ENCODE measurements around the gene ABCD1. TPM values are rescaled to one million over a fixed set of nuclear protein-coding genes. Genes with fewer than 3 reads are reported as not detected.

The ABCD1 gene
- total RNA-seq, 1 experiment from 2014 or later, result 3.5 TPM

- no peak for TF ChIP-seq CTCF (IDR thresholded peaks at IDR 0.05; ENCODE audit: unreplicated experiment)
- BruUV-seq (replicated peaks), result no TSS peak
- H3K27ac Mint-ChIP-seq (ENCODE audit: low read depth, unreplicated experiment), result no peak overlapping the region
- no peaks in the 10 kb centered on the region for H3K36me3 Mint-ChIP-seq (ENCODE audit: insufficient read depth, unreplicated experiment)
- POLR2A ChIA-PET, result interaction anchor here (0.6 to 1.5 kb wide), 4 partner anchors 55 to 410 kb away, joined by 3 to 8 read pairs (median 4); no protein-coding TSS in a partner anchor
- H3K27me3 Mint-ChIP-seq (ENCODE audit: insufficient read depth, unreplicated experiment), result no peaks in the 10 kb centered on the region
- CTCF ChIA-PET, result interaction anchor here (0.6 to 6.6 kb wide), 18 partner anchors 8 to 858 kb away, joined by 3 to 51 read pairs (median 4); partner anchors contain the start of gene ATP2B3
- intact Hi-C loops (cut with micrococcal nuclease), result loop anchor here (5.0 kb wide), 1 partner anchor 769 kb away; no protein-coding TSS in a partner anchor
- H3K4me3 Mint-ChIP-seq (ENCODE audit: unreplicated experiment), result peak overlapping the region; percentile 81
- peaks cover 6% of the 10 kb centered on the region for H3K4me1 Mint-ChIP-seq (ENCODE audit: insufficient read depth, unreplicated experiment)
- H3K9me3 Mint-ChIP-seq (ENCODE audit: unreplicated experiment), result no peaks in the 10 kb centered on the region
- DNase-seq (ENCODE audit: unreplicated experiment), result no peak
These were observed 38.8 kb downstream of the ABCD1 start for GRCh38 chrX:153763298-153763932.

- Mint-ChIP-seq H3K27me3 (ENCODE audit: insufficient read depth, unreplicated experiment) (no peaks in the 10 kb centered on the region), H3K36me3 (ENCODE audit: insufficient read depth, unreplicated experiment) (no peaks in the 10 kb centered on the region), H3K9me3 (ENCODE audit: unreplicated experiment) (no peaks in the 10 kb centered on the region), H3K4me1 (ENCODE audit: insufficient read depth, unreplicated experiment) (peaks cover 6% of the 10 kb centered on the region), H3K4me3 (ENCODE audit: unreplicated experiment) (peak within 1 kb of the TSS; percentile 81), H3K27ac (ENCODE audit: low read depth, unreplicated experiment) (peak within 1 kb of the TSS; percentile 75)
- intact Hi-C loops (cut with micrococcal nuclease), result loop anchor here (1.0 to 5.0 kb wide), 3 partner anchors 183 to 768 kb away; no protein-coding TSS in a partner anchor
- peak; percentile 60 for TF ChIP-seq CTCF (IDR thresholded peaks at IDR 0.05; ENCODE audit: unreplicated experiment)
- CTCF ChIA-PET, result interaction anchor here (0.6 to 6.6 kb wide), 16 partner anchors 9 to 334 kb away, joined by 3 to 51 read pairs (median 4); partner anchors contain the start of gene HCFC1
- DNase-seq (ENCODE audit: unreplicated experiment), result peak; percentile 79
- POLR2A ChIA-PET, result interaction anchor here (1.0 to 1.5 kb wide), 3 partner anchors 120 to 182 kb away, joined by 3 to 8 read pairs (median 4); no protein-coding TSS in a partner anchor
- BruUV-seq (replicated peaks), result no TSS peak
These were observed 39.5 kb downstream of the ABCD1 start, which contains the start of gene PLXNB3 for GRCh38 chrX:153763989-153764755. TSS of gene PLXNB3 (plus strand) at chrX:153764249. CDS start at chrX:153765536, 1,287 bp downstream.

- no peak for DNase-seq (ENCODE audit: unreplicated experiment)
- no peak for TF ChIP-seq CTCF (IDR thresholded peaks at IDR 0.05; ENCODE audit: unreplicated experiment)
- Mint-ChIP-seq H3K36me3 (ENCODE audit: insufficient read depth, unreplicated experiment) (no peaks in the 10 kb centered on the region), H3K27ac (ENCODE audit: low read depth, unreplicated experiment) (no peak overlapping the region), H3K4me1 (ENCODE audit: insufficient read depth, unreplicated experiment) (peaks cover 6% of the 10 kb centered on the region), H3K9me3 (ENCODE audit: unreplicated experiment) (no peaks in the 10 kb centered on the region), H3K27me3 (ENCODE audit: insufficient read depth, unreplicated experiment) (no peaks in the 10 kb centered on the region), H3K4me3 (ENCODE audit: unreplicated experiment) (peak overlapping the region; percentile 81)
- BruUV-seq (replicated peaks), result no TSS peak
- ChIA-PET CTCF (interaction anchor here (0.6 to 6.6 kb wide), 6 partner anchors 11 to 207 kb away, joined by 3 to 51 read pairs (median 4); partner anchors contain the start of gene HCFC1), POLR2A (interaction anchor here (1.2 kb wide), 1 partner anchor 182 kb away, joined by 3 read pairs; no protein-coding TSS in a partner anchor)
- intact Hi-C loops (cut with micrococcal nuclease), result loop anchor here (1.0 to 5.0 kb wide), 3 partner anchors 182 to 768 kb away; no protein-coding TSS in a partner anchor
These were observed 40.1 kb downstream of the ABCD1 start for GRCh38 chrX:153764786-153765137.

All from MCF 10A (cell line).